GM13976 (cell line): ENCODE results near the gene LTB4R.

Experiments
- DNase-seq: peaks from one replicate; pipeline ENCODE4 v3.0.0; 2012; ENCODE audit warnings: low spot score
- in situ Hi-C: fragments of 300-500 bp; cut with MboI; formaldehyde crosslinking; loops from one replicate; pipeline ENCODE4 v1.12.0; 2022; ENCODE audit warnings: low sequenced_read_pairs, mixed read lengths, inconsistent platforms; ENCODE audit not compliant: unreplicated experiment
- TF ChIP-seq, protein P1 (sequence below): IDR thresholded peaks from 2 replicates; pipeline ENCODE4 v1.5.1; 2012; ENCODE audit warnings: borderline replicate concordance, mild to moderate bottlenecking; ENCODE audit not compliant: insufficient read depth; ENCODE audit errors: extremely low read depth, missing control alignments, control extremely low read depth

The LTB4R gene

GRCh38 chr14:24283796-24284460 is 27.4 kb upstream of the LTB4R start:
- no peak for DNase-seq
- TF ChIP-seq, protein P1, sequence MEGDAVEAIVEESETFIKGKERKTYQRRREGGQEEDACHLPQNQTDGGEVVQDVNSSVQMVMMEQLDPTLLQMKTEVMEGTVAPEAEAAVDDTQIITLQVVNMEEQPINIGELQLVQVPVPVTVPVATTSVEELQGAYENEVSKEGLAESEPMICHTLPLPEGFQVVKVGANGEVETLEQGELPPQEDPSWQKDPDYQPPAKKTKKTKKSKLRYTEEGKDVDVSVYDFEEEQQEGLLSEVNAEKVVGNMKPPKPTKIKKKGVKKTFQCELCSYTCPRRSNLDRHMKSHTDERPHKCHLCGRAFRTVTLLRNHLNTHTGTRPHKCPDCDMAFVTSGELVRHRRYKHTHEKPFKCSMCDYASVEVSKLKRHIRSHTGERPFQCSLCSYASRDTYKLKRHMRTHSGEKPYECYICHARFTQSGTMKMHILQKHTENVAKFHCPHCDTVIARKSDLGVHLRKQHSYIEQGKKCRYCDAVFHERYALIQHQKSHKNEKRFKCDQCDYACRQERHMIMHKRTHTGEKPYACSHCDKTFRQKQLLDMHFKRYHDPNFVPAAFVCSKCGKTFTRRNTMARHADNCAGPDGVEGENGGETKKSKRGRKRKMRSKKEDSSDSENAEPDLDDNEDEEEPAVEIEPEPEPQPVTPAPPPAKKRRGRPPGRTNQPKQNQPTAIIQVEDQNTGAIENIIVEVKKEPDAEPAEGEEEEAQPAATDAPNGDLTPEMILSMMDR: no peak
- in situ Hi-C loops: no loop called here

DNA sequence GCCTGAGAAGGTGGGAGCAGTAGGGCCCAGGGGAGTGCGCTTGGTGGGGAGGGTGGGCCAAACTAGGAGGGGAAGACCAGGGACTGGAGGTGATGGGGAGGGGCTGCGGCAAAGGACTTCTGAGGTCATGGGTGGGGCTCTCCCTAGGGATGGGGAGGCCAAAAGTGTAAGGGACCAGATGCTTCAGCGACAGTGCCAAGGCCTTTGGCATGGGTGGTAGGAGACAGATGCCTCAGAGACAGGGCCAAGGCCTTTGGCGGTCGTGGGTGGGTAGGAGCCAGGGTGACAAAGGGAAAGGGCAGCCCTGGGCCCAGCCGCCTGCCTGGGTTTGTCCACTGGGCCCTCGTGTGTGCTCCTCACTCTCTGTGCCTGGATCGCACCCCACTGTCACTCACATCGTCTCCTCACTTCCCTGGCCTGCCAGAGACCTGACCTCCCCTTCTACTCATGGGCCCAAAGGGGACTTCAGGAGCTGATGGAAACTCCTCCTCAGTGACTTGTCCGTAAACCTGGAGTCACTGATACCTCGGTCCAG is 26.7 kb upstream of the LTB4R start:
- DNase-seq: no peak
- in situ Hi-C loops: loop anchor here (5.0 kb wide), 1 partner anchor 37 kb away; no protein-coding TSS in a partner anchor

GRCh38 chr14:24285351-24285750 is 26.0 kb upstream of the LTB4R start:
- TF ChIP-seq, protein P1: no peak
- in situ Hi-C loops: loop anchor here (5.0 kb wide), 1 partner anchor 38 kb away; no protein-coding TSS in a partner anchor
- DNase-seq: no peak

More for the DNA sequence above, 26.7 kb upstream of the LTB4R start:
- TF ChIP-seq, protein P1: no peak

GRCh38 chr14:24286996-24287395 is 24.3 kb upstream of the LTB4R start:
- DNase-seq: no peak
- TF ChIP-seq, protein P1: no peak
- in situ Hi-C loops: loop anchor here (5.0 kb wide), 1 partner anchor 40 kb away; no protein-coding TSS in a partner anchor

DNA sequence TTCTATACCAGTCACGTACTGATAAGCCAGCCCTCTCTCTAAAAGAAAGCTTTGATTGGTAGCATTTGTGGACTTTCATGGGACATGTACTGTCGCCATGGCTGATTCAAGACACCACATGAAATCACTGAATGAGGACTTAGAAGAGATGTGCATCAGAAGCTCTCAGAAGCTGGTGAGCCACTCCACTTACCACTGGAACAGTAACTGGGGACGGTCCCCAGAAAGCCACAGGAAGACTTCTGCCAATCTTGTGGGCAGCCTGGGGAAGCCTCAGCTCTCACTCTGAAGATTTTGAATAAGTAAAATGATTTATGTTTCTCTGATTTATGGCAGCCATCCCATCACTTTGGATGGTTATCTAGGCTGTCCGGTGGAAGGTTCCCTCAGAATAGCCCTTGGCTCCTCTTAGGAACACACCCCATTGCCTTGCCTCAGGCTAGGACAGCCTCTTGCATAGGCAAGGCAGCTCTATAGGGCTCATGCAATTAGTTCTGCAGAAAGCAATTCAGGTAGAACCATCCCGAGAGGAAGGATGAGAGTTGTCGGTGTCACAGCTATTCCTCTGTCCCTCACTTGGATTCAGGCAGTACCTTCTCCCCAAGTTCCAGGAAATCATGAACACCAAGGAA is 21.5 kb upstream of the LTB4R start:
- TF ChIP-seq, protein P1: no peak
- in situ Hi-C loops: loop anchor here (5.0 kb wide), 1 partner anchor 42 kb away; no protein-coding TSS in a partner anchor
- peak; percentile 64 for DNase-seq

GRCh38 chr14:24290746-24291145 is 20.6 kb upstream of the LTB4R start:
- TF ChIP-seq, protein P1: no peak
- in situ Hi-C loops: no loop called here
- DNase-seq: no peak
